Hindlimb muscle (tissue), 1 donor: ENCODE results near the gene OR10A3. TPM values are rescaled to one million over a fixed set of nuclear protein-coding genes. Genes with fewer than 3 reads are reported as not detected.
"Not testable (repeated sequence)": the region's sequence is repeated elsewhere in the genome, so short reads cannot be mapped to it uniquely, and the experiment has no call there.

ENCODE experiments used
- DNase-seq: peaks from one replicate; pipeline ENCODE4 v3.0.0-alpha.2; 2013
- polyA plus RNA-seq: library from polyadenylated mRNA; unstranded; fragments of 120-200 nt; gene quantifications from one replicate; pipeline ENCODE4 v1.2.1, GENCODE V29; 2013; ENCODE audit not compliant: insufficient read length

The OR10A3 gene
- not detected for polyA plus RNA-seq

GRCh38 chr11:7941608-7942007 lies at the start of gene OR10A3:
Gene OR10A3, minus strand, starts transcription at chr11:7941708. Its CDS starts 2,188 bp downstream, at chr11:7939520.
- DNase-seq = no peak

- not testable (repeated sequence) for DNase-seq
Measured at GRCh38 chr11:7987560-7987883, 46.0 kb upstream of the OR10A3 start.

- DNase-seq = peak; percentile 98
Measured at GRCh38 chr11:7986768-7987559, 45.5 kb upstream of the OR10A3 start, which contains the start of gene EIF3F. Gene EIF3F, plus strand, starts transcription at chr11:7987337. Its CDS starts 16 bp downstream, at chr11:7987353.

- DNase-seq = no peak
Measured at GRCh38 chr11:7983832-7984590, 42.5 kb upstream of the OR10A3 start.

GRCh38 chr11:7982582-7983119 lies 41.1 kb upstream of the OR10A3 start:
- no peak for DNase-seq

GRCh38 chr11:7981619-7982157 lies 40.2 kb upstream of the OR10A3 start:
- DNase-seq = no peak

- DNase-seq = no peak
Measured at GRCh38 chr11:7977232-7977917, 35.9 kb upstream of the OR10A3 start.

GRCh38 chr11:7974668-7975067 lies 33.2 kb upstream of the OR10A3 start:
- DNase-seq = no peak

GRCh38 chr11:7973011-7973410 lies 31.5 kb upstream of the OR10A3 start:
- DNase-seq = no peak

- no peak for DNase-seq
Measured at GRCh38 chr11:7971846-7972245, 30.3 kb upstream of the OR10A3 start.

GRCh38 chr11:7969756-7970646 lies 28.5 kb upstream of the OR10A3 start:
- no peak for DNase-seq

- DNase-seq = no peak
Measured at GRCh38 chr11:7968686-7969085, 27.2 kb upstream of the OR10A3 start.

GRCh38 chr11:7967826-7968225 lies 26.3 kb upstream of the OR10A3 start:
- DNase-seq = no peak

GRCh38 chr11:7967097-7967496 lies 25.6 kb upstream of the OR10A3 start:
- no peak for DNase-seq

- DNase-seq = no peak
Measured at GRCh38 chr11:7965386-7965785, 23.9 kb upstream of the OR10A3 start, which contains the start of gene NLRP10. Gene NLRP10, minus strand, starts transcription at chr11:7965447. Its CDS starts 1,952 bp downstream, at chr11:7963495.

- no peak for DNase-seq
Measured at GRCh38 chr11:7964873-7965272, 23.4 kb upstream of the OR10A3 start.

GRCh38 chr11:7964261-7964660 lies 22.8 kb upstream of the OR10A3 start:
- no peak for DNase-seq

- DNase-seq = no peak
Measured at GRCh38 chr11:7955191-7955590, 13.7 kb upstream of the OR10A3 start.

- DNase-seq = no peak
Measured at GRCh38 chr11:7949934-7950333, 8.4 kb upstream of the OR10A3 start.

GRCh38 chr11:7944123-7944522 lies 2.6 kb upstream of the OR10A3 start:
- no peak for DNase-seq

GRCh38 chr11:7941146-7941545 lies 362 bp downstream of the OR10A3 start:
- no peak for DNase-seq
